Measurements from ENCODE around the gene ITIH2. TPM values are rescaled to one million over a fixed set of nuclear protein-coding genes. Genes with fewer than 3 reads are reported as not detected.
"Not testable (repeated sequence)": the region's sequence is repeated elsewhere in the genome, so short reads cannot be mapped to it uniquely, and the experiment has no call there.

The ITIH2 gene
- total RNA-seq (2014; rRNA removed; shearing (Covaris generic)): not detected in 2 replicates
- total RNA-seq (2022): not detected in 2 replicates
- Bru-seq, nascent RNA: not detected
- BruChase-seq, experiment 1, labeled RNA remaining after a 6-hour chase: not detected
- BruChase-seq, experiment 2, labeled RNA remaining after a 2-hour chase: not detected
- long read RNA-seq: 0 reads

- Histone ChIP-seq H3K4me2 (ENCODE audit: low read length) (no peak within 1 kb of the TSS), H3K27ac (ENCODE audit: low read depth, low read length, poor library complexity, severe bottlenecking) (no peak within 1 kb of the TSS), H3K36me3 (ENCODE audit: insufficient read depth, low read length) (no peaks in the 10 kb centered on the region), H3K9me2 (ENCODE audit: insufficient read depth, low read length) (no peaks in the 10 kb centered on the region), H3K4me1 (ENCODE audit: insufficient read depth, low read length, poor library complexity, severe bottlenecking) (no peaks in the 10 kb centered on the region), H4K20me1 (ENCODE audit: insufficient read depth, low read length) (no peaks in the 10 kb centered on the region), H3K4me3 (ENCODE audit: low read depth, low read length, poor library complexity, severe bottlenecking) (no peak within 1 kb of the TSS), H3K9me3 (ENCODE audit: low read length) (no peaks in the 10 kb centered on the region), H3K79me2 (ENCODE audit: insufficient read depth, low read depth, low read length) (no peaks in the 10 kb centered on the region), H2AFZ (ENCODE audit: low read length) (no peak within 1 kb of the TSS)
- no TSS peak for BruUV-seq (replicated peaks)
- DNase-seq (ENCODE audit: low spot score): no peak
- ChIA-PET CTCF (ENCODE audit: unreplicated experiment) (no interaction called here), POLR2A (interaction anchor here (0.5 kb wide), 1 partner anchor 91 kb away, joined by 3 read pairs; no protein-coding TSS in a partner anchor)
- TF ChIP-seq CTCF (conservative IDR thresholded peaks at IDR 0.05; ENCODE audit: low read length) (no peak), EZH2phosphoT487 (IDR thresholded peaks at IDR 0.05; ENCODE audit: borderline replicate concordance, low read depth, low read length) (no peak)
- intact Hi-C loops (cut with micrococcal nuclease; ENCODE audit: unreplicated experiment): no loop called here
Observed at GRCh38 chr10:7703140-7703539, at the start of gene ITIH2. TSS of gene ITIH2 (plus strand) at chr10:7703316. CDS start at chr10:7703435, 119 bp downstream.

- H3K9me2 ChIP-seq (ENCODE audit: insufficient read depth, low read length); H3K4me2 ChIP-seq (ENCODE audit: low read length); H3K36me3 ChIP-seq (ENCODE audit: insufficient read depth, low read length); H4K20me1 ChIP-seq (ENCODE audit: insufficient read depth, low read length); BruUV-seq (replicated peaks); CTCF ChIA-PET (ENCODE audit: unreplicated experiment); H3K9me3 ChIP-seq (ENCODE audit: low read length); DNase-seq (ENCODE audit: low spot score); intact Hi-C loops (cut with micrococcal nuclease; ENCODE audit: unreplicated experiment); H3K27ac ChIP-seq (ENCODE audit: low read depth, low read length, poor library complexity, severe bottlenecking); H2AFZ ChIP-seq (ENCODE audit: low read length); H3K4me3 ChIP-seq (ENCODE audit: low read depth, low read length, poor library complexity, severe bottlenecking); H3K4me1 ChIP-seq (ENCODE audit: insufficient read depth, low read length, poor library complexity, severe bottlenecking); H3K79me2 ChIP-seq (ENCODE audit: insufficient read depth, low read depth, low read length): not testable (repeated sequence)
- POLR2A ChIA-PET: interaction anchor here (0.7 kb wide), 1 partner anchor 298 kb away, joined by 3 read pairs; no protein-coding TSS in a partner anchor
Observed at GRCh38 chr10:7657079-7657478, 46.0 kb upstream of the ITIH2 start.

GRCh38 chr10:7657552-7657951 lies 45.6 kb upstream of the ITIH2 start:
- POLR2A ChIA-PET: interaction anchor here (0.7 kb wide), 1 partner anchor 297 kb away, joined by 3 read pairs; no protein-coding TSS in a partner anchor
- CTCF ChIA-PET (ENCODE audit: unreplicated experiment): no interaction called here
- BruUV-seq (replicated peaks): no TSS peak

More at GRCh38 chr10:7657552-7657951, 45.6 kb upstream of the ITIH2 start:
- Histone ChIP-seq H3K9me2 (ENCODE audit: insufficient read depth, low read length) (no peaks in the 10 kb centered on the region), H3K4me3 (ENCODE audit: low read depth, low read length, poor library complexity, severe bottlenecking) (no peak overlapping the region), H2AFZ (ENCODE audit: low read length) (no peak overlapping the region), H3K4me2 (ENCODE audit: low read length) (no peak overlapping the region), H3K79me2 (ENCODE audit: insufficient read depth, low read depth, low read length) (no peaks in the 10 kb centered on the region), H3K4me1 (ENCODE audit: insufficient read depth, low read length, poor library complexity, severe bottlenecking) (no peaks in the 10 kb centered on the region), H3K36me3 (ENCODE audit: insufficient read depth, low read length) (no peaks in the 10 kb centered on the region), H3K27ac (ENCODE audit: low read depth, low read length, poor library complexity, severe bottlenecking) (no peak overlapping the region), H3K9me3 (ENCODE audit: low read length) (no peaks in the 10 kb centered on the region), H4K20me1 (ENCODE audit: insufficient read depth, low read length) (no peaks in the 10 kb centered on the region)
- DNase-seq (ENCODE audit: low spot score): no peak
- TF ChIP-seq CTCF (conservative IDR thresholded peaks at IDR 0.05; ENCODE audit: low read length) (no peak), EZH2phosphoT487 (IDR thresholded peaks at IDR 0.05; ENCODE audit: borderline replicate concordance, low read depth, low read length) (no peak)
- intact Hi-C loops (cut with micrococcal nuclease; ENCODE audit: unreplicated experiment): no loop called here

Measured in OCI-LY7 (cell line).